NCI-H2029 (cell line): ENCODE measurements around the gene PYGB.

Source experiments
- DNase-seq: peaks from one replicate; lab custom pipeline; 2025; lab: John Stamatoyannopoulos, UW

Gene PYGB

DNA sequence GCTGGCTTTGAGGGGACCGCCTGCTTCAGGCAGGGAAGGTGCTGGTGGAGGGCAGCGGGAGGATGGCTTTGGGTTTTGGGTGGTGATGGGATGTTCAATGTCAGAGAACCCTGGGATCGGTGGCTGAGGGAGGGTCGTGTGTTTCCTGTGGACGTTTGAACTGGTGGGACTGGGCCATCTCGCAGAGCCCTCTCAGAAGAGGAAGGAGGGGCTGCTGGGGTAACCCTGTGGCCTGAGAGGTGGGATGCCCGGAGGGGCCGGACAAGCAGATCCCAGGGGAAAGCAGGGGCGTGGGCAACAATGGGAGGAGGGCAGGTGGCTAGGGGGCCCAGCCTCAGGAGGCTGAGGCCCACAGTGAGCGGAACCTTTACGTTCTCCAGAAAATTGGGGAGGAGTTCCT, 34.9 kb downstream of the PYGB start:
- DNase-seq = no peak

DNA sequence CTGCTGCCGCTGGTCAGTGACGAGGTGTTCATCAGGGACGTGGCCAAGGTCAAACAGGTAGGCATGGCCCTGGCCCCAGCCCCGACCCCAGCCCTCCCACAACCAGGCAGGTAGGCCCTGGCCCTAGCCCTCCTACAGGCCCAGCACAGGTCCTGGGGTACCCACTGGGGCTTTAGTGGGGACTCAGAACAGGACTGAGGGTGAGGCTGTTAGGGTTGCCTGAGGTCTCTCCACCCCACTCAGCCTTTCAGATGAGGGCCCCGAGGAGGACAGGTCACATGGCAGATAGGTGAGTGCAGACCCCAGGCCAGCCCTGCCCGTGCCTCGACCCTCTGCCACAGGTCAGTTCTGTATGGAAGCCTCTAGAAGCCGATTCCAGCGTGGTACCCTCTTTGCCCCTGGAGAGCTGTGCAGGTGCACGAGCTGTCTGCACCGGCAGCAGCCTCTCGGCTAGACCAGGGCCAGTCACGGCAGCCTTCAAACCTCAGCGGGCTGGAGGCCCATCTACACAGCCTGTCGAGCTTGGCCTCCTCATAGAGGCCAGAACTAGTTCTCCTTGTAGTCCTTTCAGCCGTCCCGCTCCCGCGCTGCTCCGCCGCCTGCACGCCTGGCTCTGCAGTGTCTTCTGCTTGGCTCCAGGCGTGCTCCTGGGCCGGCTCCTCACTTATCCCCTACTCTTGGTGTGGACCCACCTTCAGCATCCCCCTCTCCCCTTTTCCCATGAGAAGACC, 35.5 kb downstream of the PYGB start:
- no peak for DNase-seq

- DNase-seq = no peak
Measured at GRCh38 chr20:25284131-25284601, 36.3 kb downstream of the PYGB start.

DNA sequence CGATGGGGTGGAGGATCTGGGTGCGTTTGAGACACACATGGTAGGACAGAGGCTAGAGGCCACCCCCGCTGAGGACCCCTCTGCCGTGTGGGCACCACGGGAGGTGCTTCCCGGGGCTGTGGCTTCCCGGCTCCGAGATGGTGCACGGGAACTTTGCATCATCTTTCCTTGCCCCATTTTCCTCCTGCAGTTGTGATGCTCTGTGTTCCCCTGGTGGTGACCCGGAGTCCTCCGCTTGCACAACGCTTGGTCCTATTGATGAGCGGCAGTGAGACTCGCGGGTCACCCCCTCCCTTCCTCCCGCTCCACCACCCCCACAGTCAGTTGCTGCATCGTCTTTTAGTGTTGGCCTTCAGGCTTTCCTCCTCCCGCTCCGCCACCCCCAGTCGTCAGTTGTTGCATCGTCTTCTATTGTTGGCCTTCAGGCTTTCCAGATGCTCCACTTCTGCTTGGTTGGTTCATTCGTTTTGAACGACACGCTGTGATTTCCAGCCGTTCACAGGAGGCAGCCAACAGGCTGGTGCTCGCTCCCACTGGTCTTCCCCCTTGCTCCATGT, 37.3 kb downstream of the PYGB start:
- DNase-seq = no peak

DNA sequence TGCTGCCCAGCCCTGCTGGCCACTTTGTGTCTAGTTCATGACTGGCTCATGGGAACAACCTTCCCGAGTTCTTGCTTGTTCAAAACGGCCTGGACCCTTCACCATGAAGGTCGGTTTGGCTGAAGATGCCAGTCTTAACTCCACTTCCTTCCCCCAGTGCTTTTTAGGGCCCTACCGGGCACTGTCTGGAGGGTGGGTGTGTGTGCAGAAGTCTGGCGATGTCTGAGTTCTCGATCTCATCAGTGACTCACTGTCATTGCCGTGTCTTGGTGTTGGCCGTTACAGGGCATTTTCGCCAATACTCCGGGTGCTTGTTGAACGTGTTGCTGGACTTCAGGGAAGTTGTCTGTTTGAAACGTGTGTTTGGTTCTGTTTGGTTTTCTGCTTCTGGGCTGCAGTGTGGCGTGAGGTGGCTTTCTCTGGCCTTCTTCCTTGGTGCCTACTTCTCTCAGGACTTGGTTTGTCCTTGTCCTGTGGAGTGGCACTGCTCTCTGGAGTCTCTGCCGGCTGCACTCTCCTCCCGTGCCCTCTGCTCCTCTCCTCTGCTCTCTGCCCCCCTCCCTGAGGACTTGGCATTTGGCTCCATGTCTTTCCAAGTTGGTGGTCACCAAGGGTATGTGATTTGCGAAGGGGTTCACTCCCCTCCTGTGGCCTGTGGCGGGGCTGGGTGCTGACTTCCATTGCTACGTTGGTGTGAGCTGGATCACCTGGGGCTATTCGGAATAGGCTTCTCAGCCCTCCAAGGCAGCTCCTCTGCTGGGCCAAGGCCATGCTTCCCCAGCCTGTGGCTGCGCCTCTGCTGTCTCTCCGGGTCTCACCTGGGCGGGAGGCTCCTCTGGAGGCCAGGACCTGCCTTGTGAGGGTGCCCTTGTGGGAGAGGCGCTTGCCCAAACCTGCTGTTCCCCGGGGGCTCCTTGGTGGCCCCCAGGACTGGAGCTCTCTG, 38.2 kb downstream of the PYGB start:
- no peak for DNase-seq

DNA sequence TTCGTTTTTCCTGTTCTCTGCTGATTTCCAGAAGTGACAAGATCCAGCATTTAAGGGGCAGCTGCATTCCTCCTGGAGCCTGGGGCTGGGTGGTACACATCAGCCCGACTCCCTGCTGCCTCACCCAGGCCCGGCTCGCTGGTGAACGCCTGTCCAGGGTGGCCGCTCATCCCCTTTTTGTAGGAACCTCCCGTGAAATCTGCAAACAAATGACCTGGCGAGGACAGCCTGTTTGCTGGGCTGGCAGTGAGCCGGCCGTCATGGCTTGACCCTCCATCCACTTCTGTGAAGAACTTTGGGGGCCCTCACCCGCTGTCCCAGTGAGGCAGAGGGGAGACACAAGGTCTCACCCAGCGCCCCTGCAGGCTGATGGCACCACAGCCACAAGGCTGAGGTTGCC, 39.0 kb downstream of the PYGB start:
- DNase-seq = no peak

DNA sequence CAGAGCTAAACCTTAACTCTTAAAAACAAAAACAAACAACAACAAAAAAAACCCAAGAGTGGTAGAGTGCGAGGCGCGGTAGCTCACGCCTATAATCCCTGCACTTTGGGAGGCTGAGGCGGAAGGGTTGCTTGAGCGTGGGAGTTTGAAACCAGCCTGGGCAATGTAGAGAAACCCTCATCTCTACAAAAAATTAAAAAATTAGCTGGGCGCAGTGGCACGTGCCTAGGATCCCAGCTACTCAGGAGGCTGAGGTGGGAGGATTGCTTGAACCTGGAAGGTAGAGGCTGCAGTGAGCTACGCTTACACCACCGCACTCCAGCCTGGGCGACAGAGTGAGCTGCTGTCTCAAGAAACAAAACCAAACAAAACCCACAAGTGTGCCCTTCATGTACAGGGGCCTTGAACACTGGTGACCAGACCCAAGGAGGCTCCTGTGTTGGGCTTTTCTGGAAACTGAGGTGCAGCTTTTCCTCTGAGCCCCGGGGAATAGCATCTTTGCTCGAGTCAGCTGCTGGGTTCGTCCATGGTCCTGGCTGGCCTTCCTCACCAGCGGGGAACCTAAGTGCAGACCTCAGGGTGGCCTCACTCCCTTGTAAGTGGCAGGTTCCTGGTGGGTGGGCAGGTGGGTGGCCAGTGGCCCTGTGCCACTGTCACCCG, 39.9 kb downstream of the PYGB start:
- DNase-seq = no peak

- DNase-seq = no peak
Measured at GRCh38 chr20:25288291-25289181, 40.7 kb downstream of the PYGB start.

- DNase-seq = no peak
Measured at GRCh38 chr20:25289886-25290597, 42.2 kb downstream of the PYGB start.

GRCh38 chr20:25290646-25291431, 43.0 kb downstream of the PYGB start:
- DNase-seq = no peak

GRCh38 chr20:25291432-25292133, 43.7 kb downstream of the PYGB start:
- no peak for DNase-seq

DNA sequence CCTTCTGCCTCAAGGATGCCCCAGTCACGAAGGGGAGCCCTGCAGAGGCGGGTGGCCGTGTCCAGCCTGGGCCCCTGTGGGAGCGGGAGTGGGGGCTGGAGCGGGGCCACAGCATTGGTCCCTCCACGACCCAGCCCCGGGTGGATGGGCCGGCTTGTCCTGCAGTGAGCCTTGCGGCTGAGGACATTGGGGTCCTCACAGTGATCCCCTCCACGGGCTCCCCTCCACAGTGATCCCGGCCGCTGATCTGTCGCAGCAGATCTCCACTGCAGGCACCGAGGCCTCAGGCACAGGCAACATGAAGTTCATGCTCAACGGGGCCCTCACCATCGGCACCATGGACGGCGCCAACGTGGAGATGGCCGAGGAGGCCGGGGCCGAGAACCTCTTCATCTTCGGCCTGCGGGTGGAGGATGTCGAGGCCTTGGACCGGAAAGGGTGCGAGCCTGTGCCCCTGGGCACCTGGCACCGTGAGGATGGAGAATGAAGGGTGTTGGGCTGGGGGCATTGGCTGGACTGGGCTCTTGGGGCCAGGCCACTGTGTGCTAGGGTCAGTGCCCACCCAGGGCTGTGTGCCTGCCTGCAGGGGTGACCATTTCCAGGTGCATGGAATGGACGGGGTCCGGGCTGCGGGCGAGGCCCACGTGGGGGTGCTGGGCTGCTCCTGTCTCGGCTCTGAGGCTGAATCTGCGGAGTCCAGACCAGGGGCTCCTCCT, 44.4 kb downstream of the PYGB start:
- no peak for DNase-seq

- no peak for DNase-seq
Measured at GRCh38 chr20:25293507-25293906, 45.6 kb downstream of the PYGB start.

GRCh38 chr20:25293910-25294458, 46.1 kb downstream of the PYGB start:
- no peak for DNase-seq

- DNase-seq = no peak
Measured at GRCh38 chr20:25294459-25295385, 46.8 kb downstream of the PYGB start.

DNA sequence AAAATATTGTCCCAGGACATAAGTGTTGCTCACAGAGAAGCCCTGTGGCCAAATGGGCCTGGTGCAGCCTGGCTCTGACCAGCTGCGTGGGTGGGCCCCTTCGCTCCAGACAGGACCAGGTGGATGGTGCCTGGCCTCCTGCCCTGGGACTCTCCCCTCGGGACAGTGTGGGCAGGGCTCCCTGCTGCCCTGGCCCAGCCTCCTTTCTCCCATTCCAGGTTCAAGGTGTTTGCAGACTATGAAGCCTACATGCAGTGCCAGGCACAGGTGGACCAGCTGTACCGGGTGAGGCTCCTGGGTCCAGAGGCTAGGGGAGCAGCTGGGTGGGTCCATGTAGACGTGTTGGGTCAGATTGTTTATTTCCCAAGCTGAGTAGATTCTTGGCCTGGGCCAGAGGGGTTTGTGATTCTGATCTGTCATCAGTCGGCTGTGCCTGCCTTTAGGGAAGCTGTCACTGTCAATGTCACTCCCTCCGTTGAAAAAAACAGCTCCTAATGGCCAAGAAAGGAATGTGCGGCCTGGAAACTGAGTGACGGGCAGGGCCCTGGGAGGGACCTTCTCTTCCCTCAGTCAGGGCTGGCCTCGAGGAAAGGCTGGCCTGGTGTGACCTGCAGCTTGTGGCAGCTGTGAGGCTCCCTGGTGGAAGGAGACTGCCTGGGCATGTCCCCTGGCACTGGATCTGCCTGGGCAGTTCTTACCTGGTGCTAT, 47.7 kb downstream of the PYGB start:
- no peak for DNase-seq
